HG03521 (cell line): Measurements from ENCODE around the gene WDR45.
A peak's percentile ranks its signal among the peaks of the same experiment; 100 is the strongest.
"Not testable (repeated sequence)": the region's sequence is repeated elsewhere in the genome, so short reads cannot be mapped to it uniquely, and the experiment has no call there.

ENCODE experiments used
- ATAC-seq: cut with Tn5 transposase; IDR thresholded peaks from one replicate; pipeline ENCODE4 v1.9.1; 2021; ENCODE audit warnings: mild to moderate bottlenecking, moderate library complexity; ENCODE audit not compliant: unreplicated experiment

WDR45 gene

GRCh38 chrX:49079489-49080428 is at the start of gene WDR45:
Gene WDR45, minus strand, starts transcription at chrX:49079887. Its CDS starts 1,792 bp downstream, at chrX:49078095.
- peak; percentile 71 for ATAC-seq

- ATAC-seq = no peak
These were observed 49.7 kb upstream of the WDR45 start for GRCh38 chrX:49129427-49129826.

GRCh38 chrX:49127742-49128258 is 48.1 kb upstream of the WDR45 start:
- ATAC-seq = not testable (repeated sequence)

GRCh38 chrX:49122499-49122898 is 42.8 kb upstream of the WDR45 start:
- no peak for ATAC-seq

GRCh38 chrX:49120091-49120490 is 40.4 kb upstream of the WDR45 start:
- no peak for ATAC-seq

GRCh38 chrX:49117581-49117980 is 37.9 kb upstream of the WDR45 start:
- ATAC-seq = no peak

GRCh38 chrX:49116716-49117115 is 37.0 kb upstream of the WDR45 start:
- ATAC-seq = no peak

- no peak for ATAC-seq
These were observed 36.4 kb upstream of the WDR45 start for GRCh38 chrX:49116076-49116475.

DNA sequence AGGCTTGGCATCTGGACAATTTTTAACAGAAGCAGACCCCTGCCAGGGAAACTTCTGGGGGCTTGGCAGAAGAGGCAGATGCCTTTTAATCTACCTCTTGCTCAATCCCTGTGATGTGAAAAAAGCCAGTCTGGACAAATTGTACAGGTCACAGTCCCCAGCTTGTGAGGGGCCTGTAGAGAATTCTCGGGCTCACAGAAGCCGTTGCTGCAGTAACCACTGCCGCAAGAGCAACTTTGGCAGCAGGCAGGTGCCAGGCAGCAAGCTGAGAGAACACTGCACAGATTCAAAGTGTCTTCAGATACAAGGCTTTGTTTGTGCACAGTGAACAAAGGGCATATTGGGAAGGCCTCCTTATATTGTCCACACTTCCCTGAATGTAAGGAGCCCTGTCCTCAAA is 32.1 kb upstream of the WDR45 start:
- ATAC-seq = no peak

GRCh38 chrX:49110417-49110816 is 30.7 kb upstream of the WDR45 start:
- ATAC-seq = no peak

DNA sequence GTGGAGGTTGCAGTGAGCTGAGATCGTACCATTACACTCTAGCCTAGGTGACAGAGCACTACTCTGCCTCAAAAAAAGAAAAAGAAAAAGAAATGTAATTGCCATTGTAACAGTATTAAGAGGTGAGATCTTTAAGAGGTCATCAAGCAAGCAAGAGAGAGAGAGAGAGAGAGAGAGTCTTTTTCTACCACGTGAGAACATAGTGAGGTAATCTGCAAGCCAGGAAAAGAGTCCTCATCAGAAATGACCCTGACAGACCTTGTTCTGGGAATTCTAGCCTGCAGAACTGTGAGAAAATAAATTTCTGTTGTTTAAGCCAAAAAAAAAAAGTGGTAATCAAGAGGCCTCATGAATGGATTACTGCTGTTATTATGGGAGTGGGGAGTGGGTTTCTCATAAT is 29.0 kb upstream of the WDR45 start:
- no peak for ATAC-seq

GRCh38 chrX:49106930-49107329 is 27.2 kb upstream of the WDR45 start:
- no peak for ATAC-seq

DNA sequence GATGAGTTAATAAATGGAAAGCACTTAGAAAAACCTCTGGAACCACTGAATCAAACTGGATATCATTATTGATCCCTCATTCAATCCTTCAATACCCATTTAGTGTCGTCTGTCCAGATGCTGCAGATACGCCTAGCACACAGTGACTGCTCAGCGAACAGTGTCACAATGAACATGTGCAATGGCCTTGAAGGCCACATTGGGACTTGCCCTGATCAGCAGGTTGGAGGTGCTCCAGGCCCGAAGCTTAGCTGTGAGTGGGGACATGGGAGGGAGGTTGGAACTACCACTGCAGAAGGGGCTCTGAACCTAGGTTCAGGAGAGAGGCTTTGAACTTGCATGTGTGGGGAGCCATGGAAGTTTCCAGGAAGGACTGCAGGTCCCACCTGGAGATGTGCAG is 26.6 kb upstream of the WDR45 start:
- ATAC-seq = no peak

DNA sequence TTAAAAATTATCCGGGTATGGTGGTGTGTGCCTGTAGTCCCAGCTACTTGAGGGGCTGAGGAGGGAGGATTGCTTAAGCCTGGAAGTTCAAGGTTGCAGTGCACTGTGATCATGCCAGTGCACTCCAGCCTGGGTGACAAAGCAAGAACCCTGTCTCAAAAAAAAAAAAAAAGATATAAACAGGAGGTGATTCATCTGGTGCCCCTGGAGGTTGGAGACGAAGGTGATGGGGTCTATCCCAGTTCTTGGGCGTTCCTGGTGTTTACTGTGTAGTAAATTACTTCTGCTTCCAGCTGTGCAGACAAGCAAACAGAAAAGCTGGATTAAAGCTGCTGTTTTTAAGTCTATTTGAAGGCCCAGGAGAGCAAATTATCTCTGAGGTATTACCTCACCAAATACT is 23.9 kb upstream of the WDR45 start:
- no peak for ATAC-seq

- no peak for ATAC-seq
These were observed 22.5 kb upstream of the WDR45 start for GRCh38 chrX:49102190-49102589.

DNA sequence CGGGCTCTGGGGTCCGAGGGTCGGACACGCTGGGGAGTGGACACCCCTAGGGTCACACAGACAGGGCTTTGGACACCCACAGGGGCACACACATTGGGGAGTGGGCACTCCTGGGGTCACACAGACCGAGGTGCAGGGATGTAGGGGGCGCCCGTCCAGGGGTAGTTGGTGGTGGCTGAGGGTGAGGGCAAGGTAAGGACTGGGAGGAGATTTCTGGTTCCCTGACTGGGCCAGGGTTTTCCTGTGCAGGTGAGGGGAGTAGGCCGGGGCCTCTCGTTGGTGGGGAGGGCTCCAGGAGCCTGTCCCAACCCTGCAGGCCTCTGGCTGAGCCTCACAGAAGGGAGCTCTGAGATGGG is 21.9 kb upstream of the WDR45 start:
- peak; percentile 2 for ATAC-seq

DNA sequence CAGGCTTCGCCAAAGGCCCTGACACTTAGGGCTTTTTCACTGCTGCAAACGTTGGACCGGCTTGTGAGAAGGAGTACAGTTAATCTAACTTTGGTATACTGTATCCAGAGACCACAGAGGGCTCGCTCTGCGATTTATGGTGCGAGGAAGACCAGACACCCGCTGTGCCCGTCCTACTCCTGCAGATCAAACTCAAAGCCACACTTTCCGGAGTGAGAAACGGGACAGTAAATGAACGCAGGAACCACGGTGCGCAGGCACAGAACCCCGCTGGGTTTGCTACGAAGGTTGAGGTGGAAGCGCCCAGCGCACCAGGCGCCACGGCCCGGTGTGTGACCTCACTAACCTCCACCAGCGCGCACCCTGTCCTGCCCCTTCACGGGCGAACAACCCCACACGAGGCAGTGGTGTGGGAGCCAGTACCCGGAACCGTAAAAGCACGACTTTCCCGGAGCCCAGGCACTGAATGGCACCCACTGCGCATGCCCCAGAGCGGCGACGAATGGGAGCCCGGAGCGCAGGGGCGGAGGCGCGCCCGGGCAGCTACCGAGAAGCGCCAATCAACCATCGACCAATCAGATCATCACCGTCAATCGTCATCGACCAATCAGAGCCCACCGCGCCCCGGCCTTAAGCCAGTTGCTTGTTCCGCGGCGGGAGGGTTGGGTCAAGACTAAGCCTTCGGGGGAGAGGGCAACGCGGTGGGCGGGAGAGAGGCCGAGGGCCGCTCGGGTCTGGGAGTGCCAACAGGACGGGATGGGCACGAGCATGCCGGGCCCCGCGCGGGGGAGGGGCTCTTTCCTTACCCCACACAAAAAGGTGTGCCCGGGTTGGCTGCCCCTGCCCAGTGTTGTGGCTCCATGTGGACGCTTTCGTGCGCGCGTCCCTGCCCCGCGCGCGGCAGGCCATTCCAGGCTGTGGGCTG is 21.3 kb upstream of the WDR45 start:
- peak; percentile 93 for ATAC-seq

DNA sequence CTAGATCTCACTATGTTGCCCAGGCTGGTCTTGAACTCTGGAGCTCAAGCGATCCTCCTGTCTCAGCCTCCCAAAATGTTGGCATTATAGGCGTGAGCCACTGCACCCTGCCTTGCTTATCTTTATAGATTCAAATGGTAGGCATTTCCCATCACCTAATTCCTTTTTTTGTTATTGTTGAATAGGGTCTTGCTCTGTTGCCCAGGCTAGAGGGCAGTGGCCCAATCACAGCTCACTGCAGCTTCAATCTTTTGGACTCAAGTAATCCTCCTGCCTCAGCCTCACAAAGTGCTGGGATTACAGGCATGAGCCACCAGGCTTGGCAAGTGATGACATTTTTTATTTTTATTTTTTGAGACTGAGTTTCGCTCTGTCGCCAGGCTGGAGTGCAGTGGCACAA is 16.7 kb upstream of the WDR45 start:
- no peak for ATAC-seq

GRCh38 chrX:49089553-49089952 is 9.9 kb upstream of the WDR45 start:
- ATAC-seq = no peak

GRCh38 chrX:49082271-49082871 is 2.7 kb upstream of the WDR45 start:
- no peak for ATAC-seq

GRCh38 chrX:49077941-49078340 is 1.7 kb downstream of the WDR45 start:
- ATAC-seq = no peak
